Esophagus muscularis mucosa (tissue), 4 donors: ENCODE results near the gene PKHD1.

Experiments
- EP300 ChIP-seq: sonication (generic); formaldehyde crosslinking; IDR thresholded peaks from one replicate; pipeline ENCODE4 v1.6.1; 2017; ENCODE audit warnings: antibody characterized with exemption
- POLR2A ChIP-seq: fragments of 450-650 bp; IDR thresholded peaks from one replicate; pipeline ENCODE4 v1.6.1; 2017; ENCODE audit warnings: antibody characterized with exemption, moderate library complexity, mild to moderate bottlenecking, low read depth
- POLR2AphosphoS5 ChIP-seq, 2 donors: sonication (generic); formaldehyde crosslinking; IDR thresholded peaks; one replicate each; pipeline ENCODE4 v1.6.1; 2017; ENCODE audit warnings: antibody characterized with exemption in 2 of 2
- TF ChIP-seq, protein P1 (sequence below), 3 experiments: fragments of 200-600 bp in 2 of 3; fragments of 450-650 bp in 1 of 3; sonication (generic) in 2 of 3; IDR thresholded peaks; one replicate each; pipeline ENCODE4 v1.5.1; 2017 to 2019; ENCODE audit warnings: antibody characterized with exemption in 3 of 3, mild to moderate bottlenecking in 2 of 3, moderate library complexity in 1 of 3

DNA sequence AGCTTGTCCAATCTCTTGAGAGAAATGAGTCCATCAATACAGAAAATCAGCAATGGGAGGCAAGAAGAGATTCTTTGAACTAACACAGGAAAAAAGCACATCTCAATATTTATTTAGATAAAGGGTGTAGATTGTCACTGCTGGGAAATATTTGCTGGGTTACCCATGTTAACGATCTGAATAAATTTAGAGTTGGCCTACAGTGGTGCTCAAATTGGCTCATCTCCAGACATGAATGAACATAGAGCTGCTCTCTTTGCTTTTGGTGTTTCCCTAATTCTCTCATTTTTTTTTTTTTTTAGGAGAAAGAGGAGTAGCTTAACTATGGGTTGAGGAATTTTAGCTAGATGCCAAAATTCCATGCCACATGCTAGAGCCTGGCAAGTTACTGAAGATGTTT lies 471.2 kb downstream of the PKHD1 start:
- no peak for TF ChIP-seq POLR2AphosphoS5 (IDR thresholded peaks at IDR 0.05)
- TF ChIP-seq, protein P1, sequence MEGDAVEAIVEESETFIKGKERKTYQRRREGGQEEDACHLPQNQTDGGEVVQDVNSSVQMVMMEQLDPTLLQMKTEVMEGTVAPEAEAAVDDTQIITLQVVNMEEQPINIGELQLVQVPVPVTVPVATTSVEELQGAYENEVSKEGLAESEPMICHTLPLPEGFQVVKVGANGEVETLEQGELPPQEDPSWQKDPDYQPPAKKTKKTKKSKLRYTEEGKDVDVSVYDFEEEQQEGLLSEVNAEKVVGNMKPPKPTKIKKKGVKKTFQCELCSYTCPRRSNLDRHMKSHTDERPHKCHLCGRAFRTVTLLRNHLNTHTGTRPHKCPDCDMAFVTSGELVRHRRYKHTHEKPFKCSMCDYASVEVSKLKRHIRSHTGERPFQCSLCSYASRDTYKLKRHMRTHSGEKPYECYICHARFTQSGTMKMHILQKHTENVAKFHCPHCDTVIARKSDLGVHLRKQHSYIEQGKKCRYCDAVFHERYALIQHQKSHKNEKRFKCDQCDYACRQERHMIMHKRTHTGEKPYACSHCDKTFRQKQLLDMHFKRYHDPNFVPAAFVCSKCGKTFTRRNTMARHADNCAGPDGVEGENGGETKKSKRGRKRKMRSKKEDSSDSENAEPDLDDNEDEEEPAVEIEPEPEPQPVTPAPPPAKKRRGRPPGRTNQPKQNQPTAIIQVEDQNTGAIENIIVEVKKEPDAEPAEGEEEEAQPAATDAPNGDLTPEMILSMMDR (IDR thresholded peaks at IDR 0.05): no peak
- TF ChIP-seq POLR2A: no peak
- TF ChIP-seq EP300: no peak
